ENCODE results near the gene ILKAP.

The ILKAP gene

DNA sequence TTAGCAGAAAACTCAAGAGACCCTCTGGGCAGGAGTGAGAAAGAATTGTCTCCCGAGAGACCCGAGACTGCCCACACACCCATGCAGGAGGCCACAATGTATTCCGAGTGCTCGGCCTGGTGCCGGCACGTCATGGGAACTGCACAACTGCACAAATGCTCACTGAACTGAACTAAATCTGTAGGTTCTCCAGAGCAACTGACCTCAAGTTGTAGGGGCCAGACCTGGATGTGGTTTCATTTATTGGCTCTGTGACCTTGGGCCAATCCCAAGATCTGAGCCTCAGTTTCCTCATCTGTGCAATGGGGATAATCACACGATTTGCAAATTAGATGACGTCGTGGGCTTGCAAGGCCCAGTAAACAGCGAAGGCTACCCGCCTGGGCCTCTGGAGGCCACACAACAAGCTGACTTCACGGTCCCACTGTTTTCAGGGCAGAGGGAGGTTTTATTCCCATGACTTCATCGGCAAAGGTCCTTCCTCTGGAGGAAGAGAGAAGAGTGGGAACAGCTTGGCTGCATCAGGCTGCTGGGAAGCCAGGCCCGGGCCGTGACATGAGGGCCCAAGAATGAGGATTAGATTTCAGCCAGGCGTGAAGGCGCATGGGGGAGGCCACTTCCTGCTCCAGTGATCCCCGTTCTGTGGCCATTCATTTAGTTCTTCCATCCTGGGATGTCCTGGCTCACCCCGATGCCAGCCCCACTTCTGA is 48.3 kb downstream of the ILKAP start:
- no peak overlapping the region for H3K27ac ChIP-seq (ENCODE audit: low read depth, low read length)
- no peaks in the 10 kb centered on the region for H3K36me3 ChIP-seq (ENCODE audit: control insufficient read depth in 5 of 5, insufficient read depth in 5 of 5, low read length in 5 of 5)
- H3K9me3 ChIP-seq (ENCODE audit: control insufficient read depth in 5 of 5, low read length in 5 of 5), result peaks cover 0 to 3% (median 0%) of the 10 kb centered on the region in 5 donors
- peaks cover 0 to 21% (median 9%) of the 10 kb centered on the region in 5 donors for H3K4me1 ChIP-seq (ENCODE audit: control insufficient read depth in 5 of 5, insufficient read depth in 5 of 5, low read length in 5 of 5)
- H3K9ac ChIP-seq (ENCODE audit: low read length in 5 of 5), result no peak overlapping the region
- H3K27me3 ChIP-seq (ENCODE audit: control insufficient read depth in 5 of 5, insufficient read depth in 4 of 5, low read length in 5 of 5), result peaks cover 6 to 11% (median 9%) of the 10 kb centered on the region in 5 donors
- no peak overlapping the region for H3K4me3 ChIP-seq (ENCODE audit: low read depth in 1 of 5, low read length in 5 of 5)

GRCh38 chr2:238154570-238154969 is 48.9 kb downstream of the ILKAP start:
- Histone ChIP-seq H3K4me1 (ENCODE audit: control insufficient read depth in 5 of 5, insufficient read depth in 5 of 5, low read length in 5 of 5) (peaks cover 0 to 21% (median 9%) of the 10 kb centered on the region in 5 donors), H3K4me3 (ENCODE audit: low read depth in 1 of 5, low read length in 5 of 5) (no peak overlapping the region), H3K9ac (ENCODE audit: low read length in 5 of 5) (no peak overlapping the region), H3K27me3 (ENCODE audit: control insufficient read depth in 5 of 5, insufficient read depth in 4 of 5, low read length in 5 of 5) (peaks cover under 1 to 4% (median 3%) of the 10 kb centered on the region in 5 donors), H3K36me3 (ENCODE audit: control insufficient read depth in 5 of 5, insufficient read depth in 5 of 5, low read length in 5 of 5) (no peaks in the 10 kb centered on the region), H3K9me3 (ENCODE audit: control insufficient read depth in 5 of 5, low read length in 5 of 5) (peaks cover 0 to 3% (median 0%) of the 10 kb centered on the region in 5 donors), H3K27ac (ENCODE audit: low read depth, low read length) (no peak overlapping the region)

DNA sequence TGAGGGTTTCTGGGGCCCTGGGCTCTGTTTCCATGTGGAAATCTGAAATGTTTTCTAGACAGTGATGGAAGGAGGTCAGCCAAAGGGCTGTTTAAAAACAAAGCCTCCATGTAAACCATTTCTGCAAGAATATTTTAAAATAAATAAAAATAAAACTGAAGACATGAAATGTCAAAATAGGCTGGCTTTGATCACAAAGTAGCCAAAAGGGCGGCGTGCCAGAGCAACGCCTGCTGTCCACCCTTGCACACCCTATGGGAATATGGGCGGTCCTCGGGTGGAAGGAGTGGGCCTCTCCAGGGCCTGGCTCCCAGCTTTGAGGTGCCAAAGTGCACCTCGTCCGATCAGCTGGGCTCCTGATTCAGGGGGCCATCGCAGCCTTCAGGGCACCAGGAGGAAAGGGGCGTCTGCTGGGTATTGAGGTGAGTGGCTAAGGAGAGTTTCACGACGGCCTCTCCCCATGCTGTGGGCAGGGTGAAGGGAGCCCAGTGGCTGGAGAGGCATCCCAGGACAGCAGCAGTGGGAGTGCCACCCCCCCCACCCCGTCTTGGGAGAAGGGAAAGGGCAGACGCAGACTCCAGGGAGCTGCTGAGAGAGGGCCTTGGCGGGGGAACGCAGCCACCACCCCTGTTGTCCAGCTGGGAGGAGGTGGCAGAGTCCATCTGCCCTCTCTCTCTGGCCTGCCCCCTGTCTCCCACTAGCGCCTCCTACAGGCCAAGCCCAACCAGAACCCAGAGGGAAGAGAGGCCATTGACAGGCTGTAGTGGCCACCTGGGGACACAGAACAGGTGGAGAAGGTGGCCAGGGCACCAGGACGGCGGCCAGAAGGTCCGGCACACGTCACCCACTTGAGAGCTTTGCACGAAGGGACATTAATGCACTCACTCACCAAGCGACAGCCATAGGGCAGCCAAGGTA is 50.5 kb downstream of the ILKAP start:
- Histone ChIP-seq H3K4me1 (ENCODE audit: control insufficient read depth in 5 of 5, insufficient read depth in 5 of 5, low read length in 5 of 5) (peaks cover 0 to 11% (median 3%) of the 10 kb centered on the region in 5 donors), H3K9ac (ENCODE audit: low read length in 5 of 5) (no peak overlapping the region), H3K36me3 (ENCODE audit: control insufficient read depth in 5 of 5, insufficient read depth in 5 of 5, low read length in 5 of 5) (no peaks in the 10 kb centered on the region), H3K9me3 (ENCODE audit: control insufficient read depth in 5 of 5, low read length in 5 of 5) (peaks cover 0 to 3% (median 0%) of the 10 kb centered on the region in 5 donors), H3K4me3 (ENCODE audit: low read depth in 1 of 5, low read length in 5 of 5) (no peak overlapping the region), H3K27me3 (ENCODE audit: control insufficient read depth in 5 of 5, insufficient read depth in 4 of 5, low read length in 5 of 5) (no peaks in the 10 kb centered on the region), H3K27ac (ENCODE audit: low read depth, low read length) (no peak overlapping the region)

- Histone ChIP-seq H3K4me1 (ENCODE audit: control insufficient read depth in 5 of 5, insufficient read depth in 5 of 5, low read length in 5 of 5) (peaks cover 0 to 10% (median 3%) of the 10 kb centered on the region in 5 donors), H3K36me3 (ENCODE audit: control insufficient read depth in 5 of 5, insufficient read depth in 5 of 5, low read length in 5 of 5) (no peaks in the 10 kb centered on the region), H3K9me3 (ENCODE audit: control insufficient read depth in 5 of 5, low read length in 5 of 5) (peaks cover 0 to 3% (median 0%) of the 10 kb centered on the region in 5 donors), H3K9ac (ENCODE audit: low read length in 5 of 5) (no peak overlapping the region), H3K27me3 (ENCODE audit: control insufficient read depth in 5 of 5, insufficient read depth in 4 of 5, low read length in 5 of 5) (no peaks in the 10 kb centered on the region), H3K27ac (ENCODE audit: low read depth, low read length) (no peak overlapping the region), H3K4me3 (ENCODE audit: low read depth in 1 of 5, low read length in 5 of 5) (no peak overlapping the region)
These were observed 51.8 kb downstream of the ILKAP start for GRCh38 chr2:238151628-238152235.

DNA sequence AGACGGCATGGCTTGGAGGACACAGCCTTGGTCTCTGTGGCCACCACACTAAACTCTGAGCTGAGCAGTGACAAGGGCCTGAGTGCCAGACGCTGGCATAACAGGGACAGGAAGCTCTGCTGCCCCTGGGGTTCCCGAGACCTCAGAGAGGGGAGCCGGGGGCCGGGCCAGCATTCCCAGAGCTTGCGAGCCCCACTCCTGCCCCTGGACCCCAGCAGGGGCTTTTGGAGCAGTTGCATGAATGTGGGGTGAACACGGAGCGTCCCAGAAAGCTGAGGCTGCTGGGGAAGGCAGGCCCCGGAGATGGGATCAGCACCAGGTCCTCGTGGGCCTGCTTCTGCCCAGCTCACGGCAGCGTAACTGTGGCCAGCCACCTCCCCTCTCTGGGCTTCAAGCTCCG is 52.3 kb downstream of the ILKAP start:
- no peaks in the 10 kb centered on the region for H3K27me3 ChIP-seq (ENCODE audit: control insufficient read depth in 5 of 5, insufficient read depth in 4 of 5, low read length in 5 of 5)
- no peaks in the 10 kb centered on the region for H3K36me3 ChIP-seq (ENCODE audit: control insufficient read depth in 5 of 5, insufficient read depth in 5 of 5, low read length in 5 of 5)
- no peak overlapping the region for H3K9ac ChIP-seq (ENCODE audit: low read length in 5 of 5)
- no peak overlapping the region for H3K4me3 ChIP-seq (ENCODE audit: low read depth in 1 of 5, low read length in 5 of 5)
- H3K4me1 ChIP-seq (ENCODE audit: control insufficient read depth in 5 of 5, insufficient read depth in 5 of 5, low read length in 5 of 5), result peaks cover 0 to 10% (median 3%) of the 10 kb centered on the region in 5 donors
- H3K9me3 ChIP-seq (ENCODE audit: control insufficient read depth in 5 of 5, low read length in 5 of 5), result peaks cover 0 to 3% (median 0%) of the 10 kb centered on the region in 5 donors
- no peak overlapping the region for H3K27ac ChIP-seq (ENCODE audit: low read depth, low read length)

- H3K27ac ChIP-seq (ENCODE audit: low read depth, low read length), result no peak overlapping the region
- peaks cover 0 to 10% (median 3%) of the 10 kb centered on the region in 5 donors for H3K4me1 ChIP-seq (ENCODE audit: control insufficient read depth in 5 of 5, insufficient read depth in 5 of 5, low read length in 5 of 5)
- H3K4me3 ChIP-seq (ENCODE audit: low read depth in 1 of 5, low read length in 5 of 5), result no peak overlapping the region
- H3K36me3 ChIP-seq (ENCODE audit: control insufficient read depth in 5 of 5, insufficient read depth in 5 of 5, low read length in 5 of 5), result peaks cover 0 to 4% (median 0%) of the 10 kb centered on the region in 5 donors
- H3K9ac ChIP-seq (ENCODE audit: low read length in 5 of 5), result no peak overlapping the region
- H3K27me3 ChIP-seq (ENCODE audit: control insufficient read depth in 5 of 5, insufficient read depth in 4 of 5, low read length in 5 of 5), result no peaks in the 10 kb centered on the region
- peaks cover 0 to 3% (median 0%) of the 10 kb centered on the region in 5 donors for H3K9me3 ChIP-seq (ENCODE audit: control insufficient read depth in 5 of 5, low read length in 5 of 5)
These were observed 52.8 kb downstream of the ILKAP start for GRCh38 chr2:238150686-238151085.

GRCh38 chr2:238149841-238150572 is 53.5 kb downstream of the ILKAP start:
- H3K9me3 ChIP-seq (ENCODE audit: control insufficient read depth in 5 of 5, low read length in 5 of 5), result peaks cover 0 to 3% (median 0%) of the 10 kb centered on the region in 5 donors
- H3K27me3 ChIP-seq (ENCODE audit: control insufficient read depth in 5 of 5, insufficient read depth in 4 of 5, low read length in 5 of 5), result no peaks in the 10 kb centered on the region
- no peak overlapping the region for H3K9ac ChIP-seq (ENCODE audit: low read length in 5 of 5)
- no peak overlapping the region for H3K4me3 ChIP-seq (ENCODE audit: low read depth in 1 of 5, low read length in 5 of 5)
- peaks cover 0 to 6% (median 0%) of the 10 kb centered on the region in 5 donors for H3K36me3 ChIP-seq (ENCODE audit: control insufficient read depth in 5 of 5, insufficient read depth in 5 of 5, low read length in 5 of 5)
- H3K27ac ChIP-seq (ENCODE audit: low read depth, low read length), result no peak overlapping the region
- peaks cover 0 to 10% (median 3%) of the 10 kb centered on the region in 5 donors for H3K4me1 ChIP-seq (ENCODE audit: control insufficient read depth in 5 of 5, insufficient read depth in 5 of 5, low read length in 5 of 5)

GRCh38 chr2:238148981-238149380 is 54.5 kb downstream of the ILKAP start:
- no peak overlapping the region for H3K27ac ChIP-seq (ENCODE audit: low read depth, low read length)
- no peaks in the 10 kb centered on the region for H3K9me3 ChIP-seq (ENCODE audit: control insufficient read depth in 5 of 5, low read length in 5 of 5)
- peaks cover 0 to 11% (median 4%) of the 10 kb centered on the region in 5 donors for H3K4me1 ChIP-seq (ENCODE audit: control insufficient read depth in 5 of 5, insufficient read depth in 5 of 5, low read length in 5 of 5)
- H3K36me3 ChIP-seq (ENCODE audit: control insufficient read depth in 5 of 5, insufficient read depth in 5 of 5, low read length in 5 of 5), result peaks cover 0 to 6% (median 0%) of the 10 kb centered on the region in 5 donors
- H3K4me3 ChIP-seq (ENCODE audit: low read depth in 1 of 5, low read length in 5 of 5), result no peak overlapping the region
- no peaks in the 10 kb centered on the region for H3K27me3 ChIP-seq (ENCODE audit: control insufficient read depth in 5 of 5, insufficient read depth in 4 of 5, low read length in 5 of 5)
- no peak overlapping the region for H3K9ac ChIP-seq (ENCODE audit: low read length in 5 of 5)

DNA sequence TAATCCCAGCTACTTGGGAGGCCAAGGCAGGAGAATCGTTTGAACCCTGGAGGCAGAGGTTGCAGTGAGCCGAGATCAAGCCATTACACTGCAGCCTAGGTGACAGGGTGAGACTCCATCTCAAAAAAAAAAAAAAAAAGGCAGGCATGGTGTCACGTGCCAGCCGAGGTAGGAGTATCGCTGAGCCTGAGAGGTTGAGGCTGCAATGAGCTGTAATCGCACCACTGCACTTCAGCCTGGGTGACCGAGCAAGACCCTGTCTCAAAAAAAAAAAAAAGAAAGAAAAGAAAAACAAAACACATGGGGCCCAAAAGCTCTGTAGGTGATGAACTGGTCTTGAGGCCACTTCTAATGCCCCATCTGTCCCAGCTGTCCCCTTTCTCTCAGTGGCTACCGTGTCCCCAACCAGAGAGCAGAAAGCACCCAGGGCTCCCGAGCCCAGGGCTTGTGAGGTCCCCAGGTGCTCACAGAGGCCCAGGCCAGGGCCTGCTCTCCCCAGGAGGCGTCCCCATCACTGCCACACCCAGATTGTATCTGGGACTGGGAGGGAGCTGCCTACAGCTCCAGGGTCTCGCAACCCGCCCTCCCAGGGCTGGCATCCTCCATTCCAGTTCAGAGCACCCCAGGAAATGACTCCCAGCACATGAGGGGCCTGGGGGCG is 56.5 kb downstream of the ILKAP start:
- Histone ChIP-seq H3K27ac (ENCODE audit: low read depth, low read length) (no peak overlapping the region), H3K27me3 (ENCODE audit: control insufficient read depth in 5 of 5, insufficient read depth in 4 of 5, low read length in 5 of 5) (no peaks in the 10 kb centered on the region), H3K4me1 (ENCODE audit: control insufficient read depth in 5 of 5, insufficient read depth in 5 of 5, low read length in 5 of 5) (peaks cover 0 to 24% (median 16%) of the 10 kb centered on the region in 5 donors), H3K36me3 (ENCODE audit: control insufficient read depth in 5 of 5, insufficient read depth in 5 of 5, low read length in 5 of 5) (peaks cover 0 to 6% (median 0%) of the 10 kb centered on the region in 5 donors), H3K4me3 (ENCODE audit: low read depth in 1 of 5, low read length in 5 of 5) (no peak overlapping the region), H3K9ac (ENCODE audit: low read length in 5 of 5) (peak overlapping the region in 1 of 5 donors; percentile 9), H3K9me3 (ENCODE audit: control insufficient read depth in 5 of 5, low read length in 5 of 5) (no peaks in the 10 kb centered on the region)
